ENCODE results near the gene C1orf115. TPM values are rescaled to one million over a fixed set of nuclear protein-coding genes. Genes with fewer than 3 reads are reported as not detected.

C1orf115 gene, protein sequence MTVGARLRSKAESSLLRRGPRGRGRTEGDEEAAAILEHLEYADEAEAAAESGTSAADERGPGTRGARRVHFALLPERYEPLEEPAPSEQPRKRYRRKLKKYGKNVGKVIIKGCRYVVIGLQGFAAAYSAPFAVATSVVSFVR
- polyA plus RNA-seq (2012; rRNA removed): 4.0 and 4.2 TPM in 2 replicates
- polyA plus RNA-seq (2012; cell fraction: cytosol; rRNA removed): 3.8 and 4.9 TPM in 2 replicates
- polyA plus RNA-seq (2012; cell fraction: nucleus; rRNA removed): 1.8 and 2.1 TPM in 2 replicates

GRCh38 chr1:220690140-220691052 lies at the start of gene C1orf115:
C1orf115 (plus strand) TSS chr1:220690363; CDS start chr1:220690403, 40 bp downstream.
- peak; percentile 98 for DNase-seq
- H3K9me3 ChIP-seq: no peaks in the 10 kb centered on the region
- H3K9ac ChIP-seq: peak within 1 kb of the TSS; percentile 61
- no peaks in the 10 kb centered on the region for H3K36me3 ChIP-seq (replicated peaks in 1 of 2; ENCODE audit: control insufficient read depth in 1 of 2, insufficient read depth in 2 of 2, low read length in 1 of 2)
- H3K4me3 ChIP-seq (ENCODE audit: low read depth in 2 of 2, low read length in 1 of 2): peak within 1 kb of the TSS; percentile 72 to 80
- H2AFZ ChIP-seq (ENCODE audit: low read depth): peak within 1 kb of the TSS; percentile 88; the same call in 1 of the 2 replicates
- H3F3A ChIP-seq (replicated peaks; ENCODE audit: insufficient read depth): no peaks in the 10 kb centered on the region
- H3K27me3 ChIP-seq (ENCODE audit: insufficient read depth): no peaks in the 10 kb centered on the region
- H3K9me2 ChIP-seq: no peaks in the 10 kb centered on the region
- ChIA-PET CTCF (interaction anchor here (0.6 to 3.8 kb wide), 13 partner anchors 9 to 484 kb away, joined by 3 to 16 read pairs (median 4); partner anchors contain the start of gene MTARC1), POLR2A (no interaction called here)
- no peaks in the 10 kb centered on the region for H4K20me1 ChIP-seq (ENCODE audit: insufficient read depth)
- H3K79me2 ChIP-seq (ENCODE audit: insufficient read depth): no peaks in the 10 kb centered on the region
- TF ChIP-seq GABPA (IDR thresholded peaks at IDR 0.05; ENCODE audit: low read depth) (0 out of 2 replicates have a peak, but pooled peaks have one; percentile 19), SIN3A (IDR thresholded peaks at IDR 0.05; ENCODE audit: borderline replicate concordance, low read depth, low read length) (no peak), MXI1 (IDR thresholded peaks at IDR 0.05; ENCODE audit: low read depth, low read length) (0 out of 2 replicates have a peak, but pooled peaks have one; percentile 28), RXRA (IDR thresholded peaks at IDR 0.05; ENCODE audit: borderline replicate concordance, low read depth) (no peak), RCOR1 (IDR thresholded peaks at IDR 0.05; ENCODE audit: low read length) (peak; percentile 12; the same call in 1 of the 2 replicates), TCF12 (IDR thresholded peaks at IDR 0.05) (0 out of 2 replicates have a peak, but pooled peaks have one; percentile 10), CTCF (IDR thresholded peaks at IDR 0.05) (peak; percentile 96), ZBTB33 (IDR thresholded peaks at IDR 0.05; ENCODE audit: borderline replicate concordance, low read depth) (no peak), TEAD4 (IDR thresholded peaks at IDR 0.05; ENCODE audit: borderline replicate concordance, insufficient read depth) (no peak), YY1 (IDR thresholded peaks at IDR 0.05; ENCODE audit: low read depth) (peak; percentile 51; the same call in 1 of the 2 replicates), NFIC (IDR thresholded peaks at IDR 0.05; ENCODE audit: borderline replicate concordance) (peak; percentile 60), TAF1 (IDR thresholded peaks at IDR 0.05; ENCODE audit: borderline replicate concordance, low read depth, low read length) (0 out of 2 replicates have a peak, but pooled peaks have one; percentile 34), USF2 (IDR thresholded peaks at IDR 0.05; ENCODE audit: borderline replicate concordance, low read depth, low read length) (no peak), SMC3 (IDR thresholded peaks at IDR 0.05; ENCODE audit: low read depth, low read length) (peak; percentile 62), RAD21 (IDR thresholded peaks at IDR 0.05; ENCODE audit: low read length) (peak; percentile 46), POLR2AphosphoS5 (IDR thresholded peaks at IDR 0.05; ENCODE audit: low read depth, low read length) (no peak), RFX5 (IDR thresholded peaks at IDR 0.05; ENCODE audit: low read length) (no peak)
- TF ChIP-seq, protein P1, sequence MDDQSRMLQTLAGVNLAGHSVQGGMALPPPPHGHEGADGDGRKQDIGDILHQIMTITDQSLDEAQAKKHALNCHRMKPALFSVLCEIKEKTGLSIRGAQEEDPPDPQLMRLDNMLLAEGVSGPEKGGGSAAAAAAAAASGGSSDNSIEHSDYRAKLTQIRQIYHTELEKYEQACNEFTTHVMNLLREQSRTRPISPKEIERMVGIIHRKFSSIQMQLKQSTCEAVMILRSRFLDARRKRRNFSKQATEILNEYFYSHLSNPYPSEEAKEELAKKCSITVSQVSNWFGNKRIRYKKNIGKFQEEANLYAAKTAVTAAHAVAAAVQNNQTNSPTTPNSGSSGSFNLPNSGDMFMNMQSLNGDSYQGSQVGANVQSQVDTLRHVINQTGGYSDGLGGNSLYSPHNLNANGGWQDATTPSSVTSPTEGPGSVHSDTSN (IDR thresholded peaks at IDR 0.05): no peak
- TF ChIP-seq, protein P2, sequence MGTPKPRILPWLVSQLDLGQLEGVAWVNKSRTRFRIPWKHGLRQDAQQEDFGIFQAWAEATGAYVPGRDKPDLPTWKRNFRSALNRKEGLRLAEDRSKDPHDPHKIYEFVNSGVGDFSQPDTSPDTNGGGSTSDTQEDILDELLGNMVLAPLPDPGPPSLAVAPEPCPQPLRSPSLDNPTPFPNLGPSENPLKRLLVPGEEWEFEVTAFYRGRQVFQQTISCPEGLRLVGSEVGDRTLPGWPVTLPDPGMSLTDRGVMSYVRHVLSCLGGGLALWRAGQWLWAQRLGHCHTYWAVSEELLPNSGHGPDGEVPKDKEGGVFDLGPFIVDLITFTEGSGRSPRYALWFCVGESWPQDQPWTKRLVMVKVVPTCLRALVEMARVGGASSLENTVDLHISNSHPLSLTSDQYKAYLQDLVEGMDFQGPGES (IDR thresholded peaks at IDR 0.05; ENCODE audit: low read depth, low read length): no peak
- TF ChIP-seq, protein P3, sequence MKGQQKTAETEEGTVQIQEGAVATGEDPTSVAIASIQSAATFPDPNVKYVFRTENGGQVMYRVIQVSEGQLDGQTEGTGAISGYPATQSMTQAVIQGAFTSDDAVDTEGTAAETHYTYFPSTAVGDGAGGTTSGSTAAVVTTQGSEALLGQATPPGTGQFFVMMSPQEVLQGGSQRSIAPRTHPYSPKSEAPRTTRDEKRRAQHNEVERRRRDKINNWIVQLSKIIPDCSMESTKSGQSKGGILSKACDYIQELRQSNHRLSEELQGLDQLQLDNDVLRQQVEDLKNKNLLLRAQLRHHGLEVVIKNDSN (IDR thresholded peaks at IDR 0.05; ENCODE audit: borderline replicate concordance, low read depth): no peak
- H3K4me1 ChIP-seq (ENCODE audit: control insufficient read depth in 1 of 2, insufficient read depth in 2 of 2, low read depth in 1 of 2, low read length in 1 of 2): peaks cover 0 to 8% of the 10 kb centered on the region in 2 experiments; a peak in 1 of 4 replicates
- peak within 1 kb of the TSS; percentile 78 for H3K4me2 ChIP-seq
- no peak within 1 kb of the TSS for H3K27ac ChIP-seq (ENCODE audit: low read depth in 2 of 2, low read length in 1 of 2)
- 34% methylated on average over 38 of the region's 96 CpGs for WGBS (ENCODE audit: low lambda C conversion rate)
